ENCODE data around the gene RAD21L1.

RAD21L1 gene

GRCh38 chr20:1225783-1226654 lies at the start of gene RAD21L1:
Gene RAD21L1 (plus strand): TSS chr20:1226044. CDS start chr20:1228454, 2,410 bp downstream.
- DNase-seq (ENCODE audit: low read depth, low spot score) = peak; percentile 8

GRCh38 chr20:1177680-1178079 lies 48.2 kb upstream of the RAD21L1 start:
- DNase-seq (ENCODE audit: low read depth, low spot score) = no peak
- H3K27ac ChIP-seq = no peak overlapping the region

More at GRCh38 chr20:1225783-1226654, at the start of gene RAD21L1:
- no peak within 1 kb of the TSS for H3K27ac ChIP-seq

GRCh38 chr20:1178103-1178502 lies 47.7 kb upstream of the RAD21L1 start:
- no peak for DNase-seq (ENCODE audit: low read depth, low spot score)
- H3K27ac ChIP-seq = no peak overlapping the region

GRCh38 chr20:1178623-1179022 lies 47.2 kb upstream of the RAD21L1 start:
- no peak overlapping the region for H3K27ac ChIP-seq
- no peak for DNase-seq (ENCODE audit: low read depth, low spot score)

- H3K27ac ChIP-seq = no peak overlapping the region
Measured at GRCh38 chr20:1180949-1181348, 44.9 kb upstream of the RAD21L1 start.

GRCh38 chr20:1182106-1182505 lies 43.7 kb upstream of the RAD21L1 start:
- H3K27ac ChIP-seq = no peak overlapping the region
- no peak for DNase-seq (ENCODE audit: low read depth, low spot score)

More at GRCh38 chr20:1180949-1181348, 44.9 kb upstream of the RAD21L1 start:
- no peak for DNase-seq (ENCODE audit: low read depth, low spot score)

- no peak overlapping the region for H3K27ac ChIP-seq
- no peak for DNase-seq (ENCODE audit: low read depth, low spot score)
Measured at GRCh38 chr20:1183153-1183552, 42.7 kb upstream of the RAD21L1 start.

- DNase-seq (ENCODE audit: low read depth, low spot score) = no peak
- H3K27ac ChIP-seq = no peak overlapping the region
Measured at GRCh38 chr20:1184260-1184637, 41.6 kb upstream of the RAD21L1 start.

- DNase-seq (ENCODE audit: low read depth, low spot score) = no peak
- no peak within 1 kb of the TSS for H3K27ac ChIP-seq
Measured at GRCh38 chr20:1184638-1185315, 41.1 kb upstream of the RAD21L1 start, which contains the start of gene TMEM74B. Gene TMEM74B (minus strand): TSS chr20:1184981. CDS start chr20:1183801, 1,180 bp downstream.

GRCh38 chr20:1185316-1185741 lies 40.5 kb upstream of the RAD21L1 start:
- no peak overlapping the region for H3K27ac ChIP-seq
- DNase-seq (ENCODE audit: low read depth, low spot score) = no peak

- no peak overlapping the region for H3K27ac ChIP-seq
- DNase-seq (ENCODE audit: low read depth, low spot score) = no peak
Measured at GRCh38 chr20:1185790-1186334, 40.0 kb upstream of the RAD21L1 start.

- no peak overlapping the region for H3K27ac ChIP-seq
- no peak for DNase-seq (ENCODE audit: low read depth, low spot score)
Measured at GRCh38 chr20:1186367-1186991, 39.4 kb upstream of the RAD21L1 start.

- DNase-seq (ENCODE audit: low read depth, low spot score) = no peak
- H3K27ac ChIP-seq = no peak overlapping the region
Measured at GRCh38 chr20:1187605-1188171, 38.2 kb upstream of the RAD21L1 start.

- DNase-seq (ENCODE audit: low read depth, low spot score) = no peak
- H3K27ac ChIP-seq = no peak overlapping the region
Measured at GRCh38 chr20:1188347-1188746, 37.5 kb upstream of the RAD21L1 start.

- DNase-seq (ENCODE audit: low read depth, low spot score) = no peak
- H3K27ac ChIP-seq = no peak overlapping the region
Measured at GRCh38 chr20:1189827-1190226, 36.0 kb upstream of the RAD21L1 start.

GRCh38 chr20:1190847-1191246 lies 35.0 kb upstream of the RAD21L1 start:
- no peak for DNase-seq (ENCODE audit: low read depth, low spot score)
- H3K27ac ChIP-seq = no peak overlapping the region

- DNase-seq (ENCODE audit: low read depth, low spot score) = no peak
- no peak overlapping the region for H3K27ac ChIP-seq
Measured at GRCh38 chr20:1191299-1191698, 34.5 kb upstream of the RAD21L1 start.

- no peak for DNase-seq (ENCODE audit: low read depth, low spot score)
- H3K27ac ChIP-seq = no peak overlapping the region
Measured at GRCh38 chr20:1195226-1195625, 30.6 kb upstream of the RAD21L1 start.

- H3K27ac ChIP-seq = no peak overlapping the region
- DNase-seq (ENCODE audit: low read depth, low spot score) = no peak
Measured at GRCh38 chr20:1196634-1197033, 29.2 kb upstream of the RAD21L1 start.

GRCh38 chr20:1197801-1198200 lies 28.0 kb upstream of the RAD21L1 start:
- no peak overlapping the region for H3K27ac ChIP-seq

More at GRCh38 chr20:1197801-1198200, 28.0 kb upstream of the RAD21L1 start:
- no peak for DNase-seq (ENCODE audit: low read depth, low spot score)
